Heart left ventricle (tissue), 13 donors: ENCODE data around the gene AGK.
A peak's percentile ranks its signal among the peaks of the same experiment; 100 is the strongest.

ENCODE experiments used
- CTCF ChIP-seq, 12 donors: fragments of 200-600 bp; sonication (generic) in 4 of 12; IDR thresholded peaks; one replicate each; pipeline versions ENCODE4 v1.5.0 to v1.8.0; 2018 to 2022; ENCODE audit warnings: antibody characterized with exemption in 12 of 12, mild to moderate bottlenecking in 5 of 12
- POLR2A ChIP-seq, 2 donors: fragments of 450-650 bp; IDR thresholded peaks; one replicate each; pipeline ENCODE4 v1.6.1; 2017; ENCODE audit warnings: antibody characterized with exemption in 2 of 2, mild to moderate bottlenecking in 2 of 2, moderate library complexity in 2 of 2
- donor health status: ischemic (EF 13 %, LVEDD 7.1; RV severe dilation, severe dysfunction).
- donor health status: DM: no; HTN: yes; CAD: no.
- donor health status: DM: no; HTN: no; CAD: no.
- donor health status: ischemic (EF 25% LVEDD 6.9; RV normal size, moderate dysfunction).
- donor health status: ischemic (EF 25% LVEDD 5.7; RV mildly dilated, moderate dysfunction).
- donor health status: ischemic (EF 35%, LVEDD 5.7; RV mildly dilated, moderate dysfunction).
- donor health status: nonischemic (EF 11% LVEDD 7.7; RV severe dilation, severe dysfunction).
- donor health status: DM: yes; HTN: yes; CAD: no.
- donor health status: PGD.
- donor health status: ischemic (EF 29% LVEDD 5.4; RV normal size, mild dysfunction).
- donor health status: nonischemic (EF 23%, LVEDD 6.1; RV moderate dilation, normal function).

GRCh38 chr7:141674702-141675101 is 123.5 kb downstream of the AGK start:
- TF ChIP-seq CTCF (IDR thresholded peaks at IDR 0.05) (peak in 10 of 12 donors; percentile 17 to 53 (median 36)), POLR2A (IDR thresholded peaks at IDR 0.05) (no peak)
